ENCODE measurements around the gene AP3B1. TPM values are rescaled to one million over a fixed set of nuclear protein-coding genes. Genes with fewer than 3 reads are reported as not detected.

The AP3B1 gene
- total RNA-seq, 2 donors from 2014 or later, result 53.4 to 74.0 TPM

DNA sequence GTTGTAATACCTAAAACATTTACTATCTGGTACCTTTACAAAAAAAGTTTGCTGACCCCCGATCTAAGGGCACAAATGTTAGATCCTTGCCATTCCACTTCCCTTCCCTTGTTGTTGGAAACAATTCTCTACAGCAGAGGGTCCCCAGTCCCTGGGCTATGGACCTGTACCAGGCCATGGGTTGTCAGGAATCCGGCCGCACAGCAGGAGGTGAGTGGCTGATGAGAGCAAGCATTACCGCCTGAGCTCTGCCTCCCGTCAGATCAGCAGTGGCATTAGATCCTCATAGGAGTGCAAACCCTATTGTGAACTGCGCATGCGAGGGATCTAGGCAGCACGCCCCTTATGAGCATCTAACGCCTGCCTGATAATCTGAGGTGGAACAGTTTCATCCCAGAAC is 248.5 kb downstream of the AP3B1 start:
- Histone ChIP-seq H3K27ac (ENCODE audit: low read depth, low read length) (no peak overlapping the region), H3K4me1 (ENCODE audit: control insufficient read depth, insufficient read depth, low read length) (no peaks in the 10 kb centered on the region), H3K4me3 (ENCODE audit: low read length) (no peak overlapping the region), H3K36me3 (ENCODE audit: control insufficient read depth, insufficient read depth, low read length) (no peaks in the 10 kb centered on the region), H3K9ac (ENCODE audit: extremely low read depth, low read length, poor library complexity, severe bottlenecking) (no peak overlapping the region), H3K9me3 (ENCODE audit: control insufficient read depth, low read length) (no peaks in the 10 kb centered on the region), H3K27me3 (ENCODE audit: control insufficient read depth, insufficient read depth, low read length, poor library complexity, severe bottlenecking) (no peaks in the 10 kb centered on the region)
- Mint-ChIP-seq H3K4me1 (peaks cover 5% of the 10 kb centered on the region), H3K27ac (no peak overlapping the region), H3K27me3 (ENCODE audit: insufficient read depth) (no peaks in the 10 kb centered on the region), H3K9me3 (peaks cover 6% of the 10 kb centered on the region), H3K4me3 (no peak overlapping the region), H3K36me3 (ENCODE audit: low read depth) (peaks cover 13% of the 10 kb centered on the region)
- WGBS, 2 experiments (ENCODE audit: insufficient coverage in 1 of 2, insufficient read length in 1 of 2), result 79 to 89% methylated on average over 5 to 9 of the region's 9 CpGs
- peak; percentile 87 for DNase-seq
- TF ChIP-seq, protein P1, sequence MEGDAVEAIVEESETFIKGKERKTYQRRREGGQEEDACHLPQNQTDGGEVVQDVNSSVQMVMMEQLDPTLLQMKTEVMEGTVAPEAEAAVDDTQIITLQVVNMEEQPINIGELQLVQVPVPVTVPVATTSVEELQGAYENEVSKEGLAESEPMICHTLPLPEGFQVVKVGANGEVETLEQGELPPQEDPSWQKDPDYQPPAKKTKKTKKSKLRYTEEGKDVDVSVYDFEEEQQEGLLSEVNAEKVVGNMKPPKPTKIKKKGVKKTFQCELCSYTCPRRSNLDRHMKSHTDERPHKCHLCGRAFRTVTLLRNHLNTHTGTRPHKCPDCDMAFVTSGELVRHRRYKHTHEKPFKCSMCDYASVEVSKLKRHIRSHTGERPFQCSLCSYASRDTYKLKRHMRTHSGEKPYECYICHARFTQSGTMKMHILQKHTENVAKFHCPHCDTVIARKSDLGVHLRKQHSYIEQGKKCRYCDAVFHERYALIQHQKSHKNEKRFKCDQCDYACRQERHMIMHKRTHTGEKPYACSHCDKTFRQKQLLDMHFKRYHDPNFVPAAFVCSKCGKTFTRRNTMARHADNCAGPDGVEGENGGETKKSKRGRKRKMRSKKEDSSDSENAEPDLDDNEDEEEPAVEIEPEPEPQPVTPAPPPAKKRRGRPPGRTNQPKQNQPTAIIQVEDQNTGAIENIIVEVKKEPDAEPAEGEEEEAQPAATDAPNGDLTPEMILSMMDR (conservative IDR thresholded peaks at IDR 0.05), result no peak

DNA sequence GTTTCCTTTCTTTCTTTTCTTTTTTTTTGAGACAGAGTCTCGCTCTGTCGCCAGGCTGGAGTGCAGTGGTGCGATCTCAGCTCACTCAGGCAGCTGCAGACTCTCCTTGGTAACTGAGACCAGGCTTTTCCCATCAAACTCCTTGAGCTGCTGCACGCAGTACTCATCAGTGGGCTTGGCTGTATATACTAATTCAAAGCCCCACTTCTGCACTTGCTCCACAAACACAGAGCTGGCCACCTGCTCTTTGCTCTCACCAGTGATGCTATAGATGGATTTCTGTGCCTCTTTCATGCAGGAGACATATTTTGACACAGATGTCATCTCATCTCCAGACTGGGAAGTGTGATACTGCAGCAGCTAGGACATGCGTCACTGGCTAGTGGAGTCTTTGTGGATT is 252.7 kb downstream of the AP3B1 start:
- H3K4me1 ChIP-seq (ENCODE audit: control insufficient read depth, insufficient read depth, low read length), result no peaks in the 10 kb centered on the region
- no peak overlapping the region for H3K27ac Mint-ChIP-seq
- H3K4me3 Mint-ChIP-seq, result no peak overlapping the region
- H3K4me3 ChIP-seq (ENCODE audit: low read length), result no peak overlapping the region
- no peaks in the 10 kb centered on the region for H3K27me3 Mint-ChIP-seq (ENCODE audit: insufficient read depth)
- no peak overlapping the region for H3K9ac ChIP-seq (ENCODE audit: extremely low read depth, low read length, poor library complexity, severe bottlenecking)
- peaks cover 11% of the 10 kb centered on the region for H3K36me3 ChIP-seq (ENCODE audit: control insufficient read depth, insufficient read depth, low read length)
- no peak for DNase-seq
- peaks cover 5% of the 10 kb centered on the region for H3K4me1 Mint-ChIP-seq
- no peaks in the 10 kb centered on the region for H3K9me3 Mint-ChIP-seq
- WGBS, 2 experiments (ENCODE audit: insufficient coverage in 1 of 2, insufficient read length in 1 of 2), result 95 to 100% methylated on average over 2 to 5 of the region's 5 CpGs
- H3K36me3 Mint-ChIP-seq (ENCODE audit: low read depth), result peaks cover 22% of the 10 kb centered on the region
- TF ChIP-seq, protein P1 (conservative IDR thresholded peaks at IDR 0.05), result no peak
- no peak overlapping the region for H3K27ac ChIP-seq (ENCODE audit: low read depth, low read length)
- H3K9me3 ChIP-seq (ENCODE audit: control insufficient read depth, low read length), result no peaks in the 10 kb centered on the region
- no peaks in the 10 kb centered on the region for H3K27me3 ChIP-seq (ENCODE audit: control insufficient read depth, insufficient read depth, low read length, poor library complexity, severe bottlenecking)

- Histone ChIP-seq H3K27ac (ENCODE audit: low read depth, low read length) (no peak overlapping the region), H3K9ac (ENCODE audit: extremely low read depth, low read length, poor library complexity, severe bottlenecking) (no peak overlapping the region), H3K4me3 (ENCODE audit: low read length) (no peak overlapping the region), H3K36me3 (ENCODE audit: control insufficient read depth, insufficient read depth, low read length) (no peaks in the 10 kb centered on the region), H3K4me1 (ENCODE audit: control insufficient read depth, insufficient read depth, low read length) (no peaks in the 10 kb centered on the region), H3K27me3 (ENCODE audit: control insufficient read depth, insufficient read depth, low read length, poor library complexity, severe bottlenecking) (no peaks in the 10 kb centered on the region), H3K9me3 (ENCODE audit: control insufficient read depth, low read length) (no peaks in the 10 kb centered on the region)
- no peaks in the 10 kb centered on the region for H3K9me3 Mint-ChIP-seq
- H3K36me3 Mint-ChIP-seq (ENCODE audit: low read depth), result peaks cover 13% of the 10 kb centered on the region
- H3K27ac Mint-ChIP-seq, result no peak overlapping the region
- 62 to 63% methylated on average over 2 of the region's 2 CpGs for WGBS, 2 experiments (ENCODE audit: insufficient coverage in 1 of 2, insufficient read length in 1 of 2)
- TF ChIP-seq, protein P1 (conservative IDR thresholded peaks at IDR 0.05), result no peak
- no peak overlapping the region for H3K4me3 Mint-ChIP-seq
- H3K4me1 Mint-ChIP-seq, result peaks cover 4% of the 10 kb centered on the region
- H3K27me3 Mint-ChIP-seq (ENCODE audit: insufficient read depth), result peaks cover 33% of the 10 kb centered on the region
- peak; percentile 53 for DNase-seq
Observed at GRCh38 chr5:78025540-78025939, 269.0 kb downstream of the AP3B1 start.
